Activated CD4-positive, CD25-positive, alpha-beta regulatory T cell (primary cell): ENCODE measurements around the gene CAMTA1.

Experiments
- DNase-seq, 4 experiments: peaks; one replicate each; lab custom pipeline; 2025; lab: John Stamatoyannopoulos, UW

Gene CAMTA1

GRCh38 chr1:7077136-7077535 lies 291.9 kb downstream of the CAMTA1 start:
- no peak for DNase-seq

DNA sequence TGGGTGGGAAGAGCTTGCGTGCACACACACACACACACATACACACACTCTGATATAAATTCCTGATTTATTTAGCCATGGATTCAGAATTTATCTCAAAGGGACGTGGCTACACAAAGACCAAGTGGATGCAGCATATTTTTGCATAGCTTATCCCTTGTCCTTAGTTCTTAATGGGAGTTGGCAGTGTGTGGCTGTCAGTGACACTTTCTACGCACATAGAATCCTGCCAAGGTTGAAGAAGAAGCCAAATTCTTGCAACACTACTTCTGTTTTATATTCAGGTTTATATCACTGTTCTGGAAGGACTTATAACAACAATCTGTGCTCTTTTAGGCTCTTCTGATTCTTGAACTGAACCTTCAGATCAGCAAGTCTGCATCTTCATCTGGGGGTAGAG lies 292.7 kb downstream of the CAMTA1 start:
- no peak for DNase-seq

- no peak for DNase-seq
These were observed 294.4 kb downstream of the CAMTA1 start for GRCh38 chr1:7079637-7080036.

DNA sequence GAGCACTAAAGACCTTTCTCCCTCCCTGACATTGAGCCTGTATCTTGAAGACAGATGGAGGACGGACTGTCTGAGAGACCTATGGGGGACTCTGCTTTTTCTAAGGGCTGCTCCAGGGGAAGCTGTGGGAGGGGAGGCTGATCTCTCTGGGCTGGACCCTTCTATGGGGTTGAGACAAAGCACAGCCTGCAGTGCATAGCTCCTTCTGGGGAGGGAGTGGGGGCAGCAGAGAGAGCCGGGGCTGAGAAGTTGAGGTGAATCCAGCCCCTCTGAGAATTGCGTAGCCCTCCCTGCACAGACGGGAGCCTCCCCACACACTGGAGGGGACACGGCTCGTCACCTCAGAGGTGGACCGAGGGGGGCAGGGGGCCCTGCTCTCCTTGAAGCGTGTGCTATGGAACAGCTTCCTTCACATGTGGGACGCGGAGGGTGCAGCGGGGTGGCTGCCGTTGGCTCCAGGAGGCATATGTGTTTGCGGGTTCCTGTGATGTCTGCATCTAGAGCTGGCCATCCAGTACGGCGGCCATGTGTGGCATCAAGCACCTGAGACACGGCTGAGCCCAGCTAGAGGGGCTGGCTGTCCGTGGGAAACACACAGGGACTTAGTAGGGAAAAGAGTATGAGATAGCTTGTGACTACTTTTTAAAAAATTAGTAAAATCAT lies 299.1 kb downstream of the CAMTA1 start:
- DNase-seq = no peak

- DNase-seq = no peak
These were observed 300.3 kb downstream of the CAMTA1 start for GRCh38 chr1:7085521-7085920.

DNA sequence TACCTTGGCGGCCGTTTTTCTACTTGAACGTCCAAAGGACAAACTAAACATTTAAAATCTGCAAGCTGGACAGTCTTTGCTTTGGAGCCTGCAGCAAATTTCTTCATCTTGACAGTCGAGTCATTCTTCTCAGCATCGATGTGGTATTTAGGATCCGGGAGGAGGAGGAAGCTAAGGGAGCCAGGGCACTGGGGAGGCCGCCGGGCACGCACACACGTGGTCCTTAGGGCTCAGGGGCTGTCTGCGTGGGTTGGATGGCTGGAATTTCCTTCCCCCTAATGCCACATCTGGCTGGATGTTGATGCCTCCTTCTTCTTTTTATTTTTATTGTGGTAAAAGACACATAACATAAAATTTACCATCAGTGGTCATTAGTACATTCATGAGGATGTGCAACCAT lies 300.9 kb downstream of the CAMTA1 start:
- DNase-seq = no peak

DNA sequence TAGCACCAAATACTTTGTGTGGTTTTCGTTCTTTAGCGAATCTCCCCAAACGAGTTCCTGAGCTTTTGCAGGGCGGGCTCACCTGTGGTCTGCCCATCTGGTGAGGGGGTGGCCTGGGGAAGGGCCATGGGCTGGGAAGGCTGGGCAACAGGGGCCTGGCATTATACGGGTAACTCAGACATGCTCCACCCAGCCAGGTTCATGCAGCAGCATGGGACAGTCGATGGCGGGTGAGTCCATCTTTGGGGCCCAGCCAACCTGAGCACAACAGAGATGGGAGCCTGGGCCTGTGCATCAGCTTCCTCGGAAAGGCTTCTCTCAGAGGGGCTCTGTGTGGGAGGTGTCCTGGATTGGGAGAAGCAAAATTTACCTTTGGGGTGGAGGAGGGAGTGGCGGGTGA lies 302.6 kb downstream of the CAMTA1 start:
- DNase-seq = no peak

- no peak for DNase-seq
These were observed 304.2 kb downstream of the CAMTA1 start for GRCh38 chr1:7089497-7089896.

DNA sequence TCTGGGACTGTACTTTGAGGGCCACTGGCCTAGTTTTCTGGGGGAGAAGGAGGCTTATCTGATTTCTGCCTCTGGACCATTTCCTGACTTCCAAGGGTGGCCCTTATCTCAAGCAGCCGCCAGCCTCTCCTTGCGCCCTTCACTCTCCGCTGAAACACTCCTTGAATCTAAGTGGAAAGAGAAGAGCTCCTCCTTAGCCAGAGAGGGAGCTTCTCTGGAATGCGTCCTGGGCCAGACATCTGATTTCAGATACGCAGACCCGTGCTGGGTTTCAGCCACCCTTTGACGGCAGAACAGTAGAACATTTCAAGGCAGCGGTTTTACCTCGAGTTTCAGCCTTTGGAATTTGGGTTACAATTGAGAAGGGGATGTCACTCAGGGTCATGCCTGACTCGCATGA lies 308.0 kb downstream of the CAMTA1 start:
- DNase-seq = no peak

GRCh38 chr1:7094086-7094485 lies 308.8 kb downstream of the CAMTA1 start:
- no peak for DNase-seq

GRCh38 chr1:7094509-7094908 lies 309.3 kb downstream of the CAMTA1 start:
- DNase-seq = no peak

GRCh38 chr1:7095343-7095964 lies 310.2 kb downstream of the CAMTA1 start:
- no peak for DNase-seq

GRCh38 chr1:7097938-7098592 lies 312.8 kb downstream of the CAMTA1 start:
- DNase-seq = no peak

- DNase-seq = no peak
These were observed 313.4 kb downstream of the CAMTA1 start for GRCh38 chr1:7098641-7099040.

- no peak for DNase-seq
These were observed 315.2 kb downstream of the CAMTA1 start for GRCh38 chr1:7100479-7100878.

DNA sequence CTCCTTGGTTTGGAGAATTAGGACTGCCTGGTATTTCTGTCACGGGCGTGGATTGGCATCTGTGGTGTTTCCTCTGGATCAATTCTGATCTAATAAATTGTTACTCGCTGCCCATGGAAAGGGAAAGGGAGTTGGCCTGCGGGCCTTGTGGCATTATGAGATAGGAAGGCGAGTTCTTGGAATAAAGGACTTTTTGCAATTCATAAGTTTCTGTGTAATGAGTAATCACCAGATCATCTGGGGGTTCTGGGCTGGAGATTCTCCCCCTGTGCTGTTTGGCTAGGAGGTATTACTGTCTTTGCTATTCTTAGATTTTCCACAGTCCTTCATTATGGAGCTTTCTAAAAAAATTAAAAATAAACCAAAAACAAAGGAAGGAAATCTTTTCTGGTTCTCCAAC lies 315.9 kb downstream of the CAMTA1 start:
- DNase-seq = no peak

DNA sequence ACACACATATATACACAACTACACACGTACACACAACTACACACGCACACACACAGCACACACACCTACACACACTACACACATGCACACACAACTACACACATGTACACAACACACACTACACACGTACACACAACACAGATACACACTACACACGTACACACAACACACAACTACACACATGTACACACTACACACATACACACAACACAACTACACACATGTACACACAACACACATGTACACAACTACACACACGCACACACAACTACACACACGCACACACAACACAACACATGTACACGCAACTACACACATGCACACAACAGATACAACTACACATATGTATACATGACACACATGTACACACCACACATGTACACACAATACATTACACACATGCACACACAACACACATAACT lies 318.1 kb downstream of the CAMTA1 start:
- DNase-seq = no peak

DNA sequence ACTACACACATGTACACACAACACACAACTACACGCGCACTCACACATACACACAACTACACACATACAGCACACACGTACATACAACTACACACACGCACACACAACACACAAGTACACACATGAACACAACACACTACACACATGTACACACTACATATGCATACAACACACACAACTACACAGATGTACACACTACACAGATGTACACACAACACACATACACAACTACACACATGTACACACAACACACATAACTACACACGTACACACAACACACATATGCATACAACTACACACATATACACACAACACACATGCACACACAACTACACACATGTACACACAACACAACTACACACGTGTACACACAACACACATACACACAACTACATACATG lies 318.6 kb downstream of the CAMTA1 start:
- no peak for DNase-seq

GRCh38 chr1:7104339-7104738 lies 319.1 kb downstream of the CAMTA1 start:
- no peak for DNase-seq

- no peak for DNase-seq
These were observed 320.0 kb downstream of the CAMTA1 start for GRCh38 chr1:7105269-7105668.

DNA sequence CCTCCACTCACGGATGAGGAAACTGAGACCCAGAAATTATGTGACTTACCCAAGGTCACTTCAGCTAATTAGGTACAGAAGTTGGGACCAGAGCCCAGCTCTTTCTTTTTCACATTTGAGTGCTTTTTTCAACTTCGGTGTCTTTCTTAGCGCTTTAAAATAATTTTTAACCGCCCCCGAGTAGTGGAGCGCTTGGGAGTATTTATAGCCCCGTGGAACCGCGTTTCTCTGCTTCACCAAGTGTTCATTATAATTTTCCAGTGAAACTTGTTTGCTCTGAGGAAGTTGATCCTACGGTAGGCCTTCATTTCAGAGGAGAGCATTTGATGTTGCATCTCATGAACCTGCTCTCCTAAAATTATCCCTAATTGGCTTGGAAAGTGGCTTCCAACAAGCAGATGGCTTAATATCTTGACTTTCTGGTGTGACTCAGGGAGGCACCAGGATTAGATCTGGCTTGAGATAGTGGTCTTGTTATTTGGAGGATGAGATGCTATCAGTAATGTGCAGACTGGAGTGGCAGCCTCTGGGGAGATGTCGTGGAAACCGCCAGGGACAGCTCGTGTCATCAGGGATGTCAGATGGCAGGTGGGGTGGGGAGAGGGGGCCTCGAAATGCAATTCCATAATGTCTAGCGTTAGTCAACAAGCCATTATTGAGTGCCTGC lies 321.3 kb downstream of the CAMTA1 start:
- DNase-seq = no peak

DNA sequence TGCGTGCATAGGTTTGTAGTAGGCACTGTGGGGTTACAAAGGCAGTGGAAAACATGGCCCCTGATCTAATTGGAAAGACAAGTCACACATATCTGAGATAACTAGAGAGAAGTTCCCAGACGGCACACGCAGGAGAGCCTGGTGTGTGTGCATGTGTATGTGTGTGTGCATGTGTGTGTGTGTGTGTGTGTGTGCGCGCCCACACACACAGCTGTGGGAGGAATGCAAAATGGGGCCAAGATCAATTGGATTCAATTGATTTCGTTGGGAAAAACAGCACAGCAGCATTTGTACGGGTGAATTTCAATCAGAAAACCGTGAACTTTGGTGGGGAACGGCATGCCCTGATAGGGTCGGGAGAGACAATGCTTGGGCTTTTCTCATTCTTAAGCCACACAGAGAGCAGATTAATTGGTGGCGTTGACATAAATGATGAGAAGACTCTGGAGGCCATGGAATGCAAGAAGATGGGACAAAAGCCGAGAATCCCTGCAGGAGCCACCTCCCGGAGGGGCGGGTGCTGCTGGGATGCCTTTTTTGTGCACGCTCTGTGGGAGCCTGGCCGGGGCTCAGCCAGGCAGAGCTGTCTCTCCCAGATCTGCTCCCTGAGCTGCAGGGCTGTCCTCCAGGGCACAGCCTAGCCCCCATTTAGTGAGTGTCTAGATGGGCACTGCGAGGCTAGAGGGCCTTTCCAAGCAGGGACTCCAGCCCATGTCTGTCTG lies 322.0 kb downstream of the CAMTA1 start:
- no peak for DNase-seq
